Measurements from ENCODE around the gene MMP28.

DNA sequence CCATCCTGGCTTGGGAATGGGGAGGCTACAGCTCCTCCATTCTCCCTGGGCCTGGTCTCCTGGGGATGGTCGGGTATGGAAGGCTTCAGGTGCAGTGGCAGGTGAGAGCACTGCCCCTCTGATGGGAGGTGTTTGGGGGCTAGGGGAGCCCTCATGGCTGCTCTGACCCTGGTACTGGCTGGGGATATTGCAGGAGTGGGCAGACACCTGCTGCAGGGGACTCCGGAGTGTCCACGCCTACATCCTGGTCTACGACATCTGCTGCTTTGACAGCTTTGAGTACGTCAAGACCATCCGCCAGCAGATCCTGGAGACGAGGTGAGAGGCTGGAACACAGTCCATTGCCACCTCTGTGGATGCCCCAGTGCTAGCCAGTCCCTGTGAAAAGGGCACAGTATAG, 55.2 kb downstream of the MMP28 start:
- TF ChIP-seq POLR2A (IDR thresholded peaks at IDR 0.05): no peak
- TF ChIP-seq, protein P1, sequence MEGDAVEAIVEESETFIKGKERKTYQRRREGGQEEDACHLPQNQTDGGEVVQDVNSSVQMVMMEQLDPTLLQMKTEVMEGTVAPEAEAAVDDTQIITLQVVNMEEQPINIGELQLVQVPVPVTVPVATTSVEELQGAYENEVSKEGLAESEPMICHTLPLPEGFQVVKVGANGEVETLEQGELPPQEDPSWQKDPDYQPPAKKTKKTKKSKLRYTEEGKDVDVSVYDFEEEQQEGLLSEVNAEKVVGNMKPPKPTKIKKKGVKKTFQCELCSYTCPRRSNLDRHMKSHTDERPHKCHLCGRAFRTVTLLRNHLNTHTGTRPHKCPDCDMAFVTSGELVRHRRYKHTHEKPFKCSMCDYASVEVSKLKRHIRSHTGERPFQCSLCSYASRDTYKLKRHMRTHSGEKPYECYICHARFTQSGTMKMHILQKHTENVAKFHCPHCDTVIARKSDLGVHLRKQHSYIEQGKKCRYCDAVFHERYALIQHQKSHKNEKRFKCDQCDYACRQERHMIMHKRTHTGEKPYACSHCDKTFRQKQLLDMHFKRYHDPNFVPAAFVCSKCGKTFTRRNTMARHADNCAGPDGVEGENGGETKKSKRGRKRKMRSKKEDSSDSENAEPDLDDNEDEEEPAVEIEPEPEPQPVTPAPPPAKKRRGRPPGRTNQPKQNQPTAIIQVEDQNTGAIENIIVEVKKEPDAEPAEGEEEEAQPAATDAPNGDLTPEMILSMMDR (IDR thresholded peaks at IDR 0.05): no peak
